CD4-positive, CD25-positive, alpha-beta regulatory T cell (primary cell): Measurements from ENCODE around the gene MED12L. TPM values are rescaled to one million over a fixed set of nuclear protein-coding genes. Genes with fewer than 3 reads are reported as not detected.

Source experiments
- ATAC-seq, 2 donors: fragments of 150-1000 bp; cut with Tn5 transposase; one replicate each; pipeline ENCODE4 v1.10.0; 2021; ENCODE audit warnings: low read depth in 2 of 2, moderate number of reproducible peaks in 2 of 2, moderate library complexity in 1 of 2
- DNase-seq, 3 donors: peaks; one replicate each; pipeline versions ENCODE4 v3.0.0 to v3.0.0-alpha.2; 2012 to 2022; ENCODE audit warnings: mixed read lengths in 1 of 3
- H3K27ac ChIP-seq: one replicate; pipeline ENCODE4 v1.7.0; 2013; ENCODE audit warnings: mild to moderate bottlenecking, low read length; ENCODE audit not compliant: insufficient read depth, poor library complexity, severe bottlenecking
- H3K27me3 ChIP-seq: one replicate; pipeline ENCODE4 v1.7.0; 2013; ENCODE audit warnings: low read length; ENCODE audit not compliant: control insufficient read depth, insufficient read depth
- H3K36me3 ChIP-seq: one replicate; pipeline ENCODE4 v1.7.0; 2013; ENCODE audit warnings: mild to moderate bottlenecking, low read length, moderate library complexity; ENCODE audit not compliant: control insufficient read depth, insufficient read depth
- H3K4me1 ChIP-seq: 2 replicates; pipeline ENCODE4 v1.7.0; 2013; ENCODE audit warnings: mild to moderate bottlenecking, low read length; ENCODE audit not compliant: insufficient read depth, control insufficient read depth, poor library complexity, severe bottlenecking
- H3K4me3 ChIP-seq: one replicate; pipeline ENCODE4 v1.7.0; 2013; ENCODE audit warnings: low read depth, mild to moderate bottlenecking, low read length, moderate library complexity
- H3K9me3 ChIP-seq, 2 experiments: 1 replicate in 1 of 2; 2 replicates in 1 of 2; pipeline ENCODE4 v1.7.0; 2013; ENCODE audit warnings: low read length in 2 of 2, mild to moderate bottlenecking in 1 of 2, moderate library complexity in 1 of 2; ENCODE audit not compliant: control insufficient read depth in 2 of 2
- H3K27ac Mint-ChIP-seq, 3 donors: one replicate each; pipeline ENCODE4 v1.8.0; 2020 to 2022; ENCODE audit warnings: mild to moderate bottlenecking in 3 of 3, mixed read lengths in 3 of 3, moderate library complexity in 2 of 3
- H3K27me3 Mint-ChIP-seq: one replicate; pipeline ENCODE4 v1.8.0; 2022; ENCODE audit warnings: mild to moderate bottlenecking, mixed read lengths
- H3K36me3 Mint-ChIP-seq: one replicate; pipeline ENCODE4 v1.8.0; 2020; ENCODE audit warnings: mixed read lengths
- H3K4me1 Mint-ChIP-seq, 4 donors: one replicate each; pipeline ENCODE4 v1.8.0; 2020 to 2022; ENCODE audit warnings: mixed read lengths in 4 of 4, mild to moderate bottlenecking in 1 of 4
- H3K4me3 Mint-ChIP-seq, 4 donors: one replicate each; pipeline ENCODE4 v1.8.0; 2020 to 2022; ENCODE audit warnings: mild to moderate bottlenecking in 4 of 4, mixed read lengths in 4 of 4, moderate library complexity in 3 of 4
- H3K9me3 Mint-ChIP-seq, 7 donors: one replicate each; pipeline ENCODE4 v1.8.0; 2020 to 2022; ENCODE audit warnings: mixed read lengths in 7 of 7, mild to moderate bottlenecking in 3 of 7, moderate library complexity in 2 of 7
- polyA plus RNA-seq, 4 donors: library from polyadenylated mRNA; unstranded; fragments of 300-500 nt; fragmentation: Illumina TruSeq; gene quantifications; one replicate each; pipeline ENCODE4 v1.2.3, GENCODE V29; 2021
- total RNA-seq: library from RNA; stranded (reverse); gene quantifications from one replicate; pipeline ENCODE4 v1.2.3, GENCODE V29; 2022

MED12L gene
- total and polyA plus RNA-seq, 5 donors from 2014 or later, result 2.7 TPM; not detected in 4

DNA sequence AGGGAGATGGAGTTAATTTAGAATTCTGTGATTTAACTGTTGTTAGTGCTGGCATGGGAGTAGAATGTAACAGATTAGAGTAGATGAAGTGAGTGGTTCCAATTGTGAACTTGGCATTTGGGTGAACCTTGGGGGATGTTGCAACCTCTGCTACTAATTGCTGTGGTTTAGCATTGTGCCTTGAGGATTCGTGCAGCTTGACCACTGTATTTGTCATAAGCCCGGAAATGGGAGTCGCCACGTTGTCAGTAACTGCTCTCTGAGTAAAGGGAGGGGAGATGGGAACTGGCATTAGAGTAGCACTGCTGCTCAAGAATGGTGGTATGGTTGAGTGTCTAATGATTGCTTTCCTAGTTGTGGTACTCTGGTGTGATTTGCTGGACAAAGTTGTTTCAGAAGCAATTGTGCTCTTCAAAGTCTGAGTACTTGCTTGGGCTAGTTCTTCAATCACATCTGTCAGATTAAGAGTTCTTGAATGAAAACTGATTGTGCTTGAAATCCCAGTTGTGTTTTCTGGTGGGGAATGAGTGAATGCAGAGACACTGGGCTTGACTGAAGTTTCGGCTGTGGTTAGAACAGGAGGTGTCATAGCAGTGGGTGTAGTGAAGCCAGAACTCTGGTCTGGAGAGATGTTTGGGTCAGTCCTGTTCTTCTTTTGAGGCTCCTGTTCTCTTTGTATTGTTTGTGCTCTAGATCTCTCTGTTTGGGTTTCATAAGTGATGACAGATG, 360.0 kb downstream of the MED12L start:
- H3K4me3 Mint-ChIP-seq, result no peak overlapping the region
- no peak for DNase-seq
- Histone ChIP-seq H3K4me1 (no peaks in the 10 kb centered on the region), H3K9me3 (no peaks in the 10 kb centered on the region), H3K36me3 (no peaks in the 10 kb centered on the region), H3K4me3 (no peak overlapping the region), H3K27ac (no peak overlapping the region), H3K27me3 (no peaks in the 10 kb centered on the region)
- no peak for ATAC-seq
- H3K36me3 Mint-ChIP-seq, result no peaks in the 10 kb centered on the region
- no peaks in the 10 kb centered on the region for H3K27me3 Mint-ChIP-seq
- H3K9me3 Mint-ChIP-seq, result peaks cover 0 to 2% (median 0%) of the 10 kb centered on the region in 7 donors
- H3K27ac Mint-ChIP-seq, result no peak overlapping the region
- no peaks in the 10 kb centered on the region for H3K4me1 Mint-ChIP-seq

DNA sequence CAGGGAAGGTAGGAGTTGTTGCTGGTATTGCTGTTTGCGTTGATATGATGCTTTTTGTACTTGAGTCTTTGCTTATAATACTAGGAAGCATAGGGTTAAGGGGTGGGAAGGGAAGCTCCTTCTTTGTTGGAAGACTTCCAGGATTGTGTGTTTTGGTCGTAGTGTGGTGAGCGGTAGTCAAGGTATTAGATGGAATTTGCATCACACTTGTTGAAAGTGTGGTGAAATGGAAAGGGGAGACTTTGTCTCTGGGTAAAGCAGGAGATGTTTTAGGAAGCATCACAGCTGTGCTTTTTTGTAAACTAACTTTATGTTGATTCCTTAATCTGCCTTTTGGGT, 360.5 kb downstream of the MED12L start:
- Histone ChIP-seq H3K36me3 (no peaks in the 10 kb centered on the region), H3K4me3 (no peak overlapping the region), H3K27me3 (no peaks in the 10 kb centered on the region), H3K4me1 (no peaks in the 10 kb centered on the region), H3K9me3 (no peaks in the 10 kb centered on the region), H3K27ac (no peak overlapping the region)
- H3K4me1 Mint-ChIP-seq, result no peaks in the 10 kb centered on the region
- H3K27me3 Mint-ChIP-seq, result no peaks in the 10 kb centered on the region
- no peak overlapping the region for H3K27ac Mint-ChIP-seq
- no peaks in the 10 kb centered on the region for H3K36me3 Mint-ChIP-seq
- DNase-seq, result no peak
- ATAC-seq, result no peak
- H3K9me3 Mint-ChIP-seq, result peaks cover 0 to 2% (median 0%) of the 10 kb centered on the region in 7 donors
- H3K4me3 Mint-ChIP-seq, result no peak overlapping the region

DNA sequence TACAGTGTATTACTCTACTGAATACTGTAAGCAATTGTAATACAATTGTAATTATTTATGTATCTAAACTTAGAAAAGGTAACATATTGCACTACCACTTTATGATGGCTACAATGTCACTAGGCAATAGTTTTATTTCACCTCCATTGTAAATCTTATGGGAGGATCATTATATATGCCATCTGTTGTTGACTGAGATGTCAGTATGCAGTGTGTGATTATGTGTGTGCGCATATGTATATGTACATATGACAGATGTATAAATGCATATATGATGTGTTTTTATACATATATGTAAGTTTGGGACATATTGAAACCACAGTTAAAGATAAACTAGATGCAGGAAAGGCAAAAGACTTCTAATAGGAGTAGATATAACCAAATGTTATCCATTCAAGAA, 366.9 kb downstream of the MED12L start:
- Mint-ChIP-seq H3K36me3 (no peaks in the 10 kb centered on the region), H3K4me3 (no peak overlapping the region), H3K27ac (no peak overlapping the region), H3K27me3 (no peaks in the 10 kb centered on the region), H3K9me3 (no peaks in the 10 kb centered on the region), H3K4me1 (no peaks in the 10 kb centered on the region)
- no peaks in the 10 kb centered on the region for H3K27me3 ChIP-seq
- no peak overlapping the region for H3K4me3 ChIP-seq
- no peaks in the 10 kb centered on the region for H3K4me1 ChIP-seq
- DNase-seq (no peak), ATAC-seq (no peak)
- H3K9me3 ChIP-seq, result no peaks in the 10 kb centered on the region
- H3K27ac ChIP-seq, result no peak overlapping the region
- no peaks in the 10 kb centered on the region for H3K36me3 ChIP-seq

DNA sequence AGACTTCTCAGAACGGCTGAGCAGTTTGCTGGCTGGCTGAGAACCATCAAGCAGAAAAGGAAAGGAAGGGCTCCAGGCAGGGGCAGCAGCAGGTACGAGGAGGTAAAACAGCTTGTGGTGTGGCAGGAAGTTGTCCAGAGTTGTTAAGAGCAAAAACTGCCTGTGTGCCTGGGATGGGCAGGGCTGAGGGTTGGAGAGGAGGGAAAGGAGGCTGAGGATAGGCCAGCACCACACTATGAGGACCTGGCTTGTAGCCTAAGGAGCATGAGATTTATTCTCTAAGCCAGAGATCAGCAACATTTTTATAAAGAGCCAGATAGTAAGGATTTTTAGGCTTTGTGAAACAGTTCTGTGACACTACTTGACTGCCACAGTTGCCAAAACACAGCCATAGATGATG, 367.4 kb downstream of the MED12L start:
- Histone ChIP-seq H3K36me3 (no peaks in the 10 kb centered on the region), H3K4me1 (no peaks in the 10 kb centered on the region), H3K27ac (no peak overlapping the region), H3K27me3 (no peaks in the 10 kb centered on the region), H3K9me3 (no peaks in the 10 kb centered on the region), H3K4me3 (no peak overlapping the region)
- H3K4me3 Mint-ChIP-seq, result no peak overlapping the region
- no peaks in the 10 kb centered on the region for H3K36me3 Mint-ChIP-seq
- no peak overlapping the region for H3K27ac Mint-ChIP-seq
- no peak for ATAC-seq
- no peaks in the 10 kb centered on the region for H3K9me3 Mint-ChIP-seq
- no peaks in the 10 kb centered on the region for H3K4me1 Mint-ChIP-seq
- DNase-seq, result no peak
- no peaks in the 10 kb centered on the region for H3K27me3 Mint-ChIP-seq

DNA sequence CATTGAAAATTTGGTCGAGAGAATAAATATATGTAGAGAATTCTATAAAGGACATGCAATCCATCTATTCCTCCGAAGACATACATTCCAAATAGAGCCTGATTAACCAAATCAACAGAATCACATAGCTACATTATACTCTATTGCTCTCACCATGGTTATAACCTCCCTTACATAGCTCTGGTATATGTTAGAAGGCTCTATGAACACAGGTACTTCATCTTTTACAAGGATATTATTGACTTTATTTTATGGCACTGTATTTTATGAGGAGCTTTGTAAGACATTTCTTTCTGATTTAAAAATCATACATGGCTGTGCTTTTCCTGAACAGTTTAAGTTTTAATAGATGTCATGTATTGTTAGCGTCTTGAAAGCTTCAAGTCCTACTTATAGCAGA, 370.6 kb downstream of the MED12L start:
- Mint-ChIP-seq H3K9me3 (no peaks in the 10 kb centered on the region), H3K4me3 (no peak overlapping the region)

DNA sequence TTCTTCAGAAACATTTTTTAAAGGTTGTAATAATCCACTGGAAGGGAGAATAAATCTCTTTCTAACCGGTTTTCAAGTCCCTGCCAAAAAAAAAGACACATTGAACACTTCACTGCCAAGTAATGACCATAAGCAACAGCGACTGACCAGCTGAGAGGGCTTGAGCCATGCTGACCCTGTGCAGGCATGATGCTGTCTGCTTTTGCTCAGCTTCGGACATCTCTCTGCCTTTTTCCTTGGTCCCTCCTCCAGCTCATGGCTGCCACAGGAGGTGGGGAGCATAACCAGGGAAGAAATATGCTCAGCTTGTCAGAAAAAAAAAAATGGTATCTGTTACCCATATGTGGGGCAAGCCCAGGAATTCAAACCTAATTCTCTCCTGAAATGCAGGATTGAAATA, 373.9 kb downstream of the MED12L start:
- H3K9me3 ChIP-seq, result no peaks in the 10 kb centered on the region
- H3K4me3 ChIP-seq, result no peak overlapping the region
- H3K4me1 ChIP-seq, result no peaks in the 10 kb centered on the region
- no peaks in the 10 kb centered on the region for H3K36me3 ChIP-seq
- no peaks in the 10 kb centered on the region for H3K9me3 Mint-ChIP-seq
- no peaks in the 10 kb centered on the region for H3K36me3 Mint-ChIP-seq
- no peak overlapping the region for H3K27ac ChIP-seq
- peaks cover 30% of the 10 kb centered on the region for H3K27me3 Mint-ChIP-seq
- H3K27me3 ChIP-seq, result peaks cover 20% of the 10 kb centered on the region
- H3K4me3 Mint-ChIP-seq, result no peak overlapping the region
- DNase-seq (no peak), ATAC-seq (no peak)
- no peaks in the 10 kb centered on the region for H3K4me1 Mint-ChIP-seq
- H3K27ac Mint-ChIP-seq, result no peak overlapping the region

More for the DNA sequence above, 370.6 kb downstream of the MED12L start:
- Histone ChIP-seq H3K4me3 (no peak overlapping the region), H3K27ac (no peak overlapping the region), H3K9me3 (no peaks in the 10 kb centered on the region), H3K27me3 (peaks cover 14% of the 10 kb centered on the region), H3K36me3 (no peaks in the 10 kb centered on the region), H3K4me1 (no peaks in the 10 kb centered on the region)
- H3K27ac Mint-ChIP-seq, result no peak overlapping the region
- H3K36me3 Mint-ChIP-seq, result no peaks in the 10 kb centered on the region
- H3K4me1 Mint-ChIP-seq, result no peaks in the 10 kb centered on the region
- ATAC-seq, result no peak
- no peak for DNase-seq
- H3K27me3 Mint-ChIP-seq, result peaks cover 13% of the 10 kb centered on the region

DNA sequence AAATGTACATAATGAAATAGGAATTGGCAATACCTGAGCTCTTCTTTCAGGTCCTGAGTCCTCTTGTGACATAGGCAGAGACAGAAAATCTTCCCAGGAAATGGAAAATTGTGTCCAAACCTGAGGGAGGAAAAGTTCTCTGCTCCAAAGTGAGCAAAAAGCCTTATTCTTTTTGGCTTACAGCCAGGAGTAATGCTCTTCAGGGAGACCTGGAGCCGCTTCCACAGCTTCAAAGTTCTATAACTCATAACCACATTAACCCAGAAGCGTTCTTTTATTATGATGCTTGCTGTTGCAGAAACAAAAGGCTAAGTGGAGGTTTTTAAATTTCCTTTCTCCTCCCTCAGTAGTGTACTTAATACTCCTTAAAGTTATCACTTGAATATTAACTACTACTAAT, 374.8 kb downstream of the MED12L start:
- Histone ChIP-seq H3K27ac (no peak overlapping the region), H3K27me3 (peaks cover 20% of the 10 kb centered on the region), H3K9me3 (no peaks in the 10 kb centered on the region), H3K4me1 (no peaks in the 10 kb centered on the region), H3K36me3 (no peaks in the 10 kb centered on the region), H3K4me3 (no peak overlapping the region)
- H3K9me3 Mint-ChIP-seq, result no peaks in the 10 kb centered on the region
- H3K4me1 Mint-ChIP-seq, result no peaks in the 10 kb centered on the region
- peaks cover 30% of the 10 kb centered on the region for H3K27me3 Mint-ChIP-seq
- no peaks in the 10 kb centered on the region for H3K36me3 Mint-ChIP-seq
- DNase-seq, result no peak
- no peak for ATAC-seq
- H3K27ac Mint-ChIP-seq, result no peak overlapping the region
- no peak overlapping the region for H3K4me3 Mint-ChIP-seq

DNA sequence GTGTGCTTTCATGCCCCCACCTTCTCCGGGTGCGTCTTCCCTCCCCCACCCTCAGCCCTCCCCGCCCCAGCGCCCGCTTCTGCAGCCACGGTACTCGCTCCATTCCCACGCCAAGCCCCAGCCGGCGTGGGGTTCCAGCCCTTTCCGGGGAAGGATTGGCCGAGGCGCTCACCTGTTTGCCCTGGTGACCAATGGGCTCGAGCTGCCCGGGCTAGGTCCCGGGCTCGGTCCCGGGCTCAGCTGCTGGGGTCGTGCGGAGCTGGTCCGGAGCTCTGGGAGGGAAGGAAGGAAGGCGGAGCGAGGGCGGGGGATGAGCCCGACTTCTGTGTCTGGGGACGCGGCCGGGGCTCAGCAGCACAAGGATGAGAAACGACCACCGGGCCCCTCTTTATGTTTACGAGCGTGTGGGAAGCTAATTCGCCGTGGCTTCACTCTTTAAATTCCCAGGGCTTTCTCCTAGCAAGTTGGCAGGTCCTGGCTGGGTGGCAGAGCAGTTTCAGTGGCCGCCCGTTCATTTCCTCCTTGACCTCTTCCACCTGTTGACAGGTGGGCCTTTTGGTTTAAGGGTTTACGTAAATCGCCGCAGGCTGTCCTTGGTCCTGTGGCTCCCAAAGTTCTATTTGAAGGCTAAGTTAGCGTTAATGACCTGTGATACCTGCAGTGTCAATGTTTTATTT, 375.4 kb downstream of the MED12L start, which contains the start of gene IGSF10:
TSS of gene IGSF10 (minus strand) at position 288 of the 677 bp plus-strand sequence. CDS start 2,352 bp downstream, outside the sequence.
- Mint-ChIP-seq H3K27me3 (peaks cover 30% of the 10 kb centered on the region), H3K36me3 (no peaks in the 10 kb centered on the region), H3K4me3 (no peak within 1 kb of the TSS), H3K27ac (no peak within 1 kb of the TSS), H3K4me1 (no peaks in the 10 kb centered on the region), H3K9me3 (no peaks in the 10 kb centered on the region)
- no peak within 1 kb of the TSS for H3K27ac ChIP-seq
- H3K36me3 ChIP-seq, result no peaks in the 10 kb centered on the region
- DNase-seq (no peak), ATAC-seq (no peak)
- H3K9me3 ChIP-seq, result no peaks in the 10 kb centered on the region
- H3K4me3 ChIP-seq, result no peak within 1 kb of the TSS
- H3K27me3 ChIP-seq, result peaks cover 20% of the 10 kb centered on the region
- H3K4me1 ChIP-seq, result no peaks in the 10 kb centered on the region
